ENCODE results near the gene ATP1A1. TPM values are rescaled to one million over a fixed set of nuclear protein-coding genes. Genes with fewer than 3 reads are reported as not detected.

The ATP1A1 gene
- total RNA-seq, 1 donor from 2014 or later: 78.4 TPM

DNA sequence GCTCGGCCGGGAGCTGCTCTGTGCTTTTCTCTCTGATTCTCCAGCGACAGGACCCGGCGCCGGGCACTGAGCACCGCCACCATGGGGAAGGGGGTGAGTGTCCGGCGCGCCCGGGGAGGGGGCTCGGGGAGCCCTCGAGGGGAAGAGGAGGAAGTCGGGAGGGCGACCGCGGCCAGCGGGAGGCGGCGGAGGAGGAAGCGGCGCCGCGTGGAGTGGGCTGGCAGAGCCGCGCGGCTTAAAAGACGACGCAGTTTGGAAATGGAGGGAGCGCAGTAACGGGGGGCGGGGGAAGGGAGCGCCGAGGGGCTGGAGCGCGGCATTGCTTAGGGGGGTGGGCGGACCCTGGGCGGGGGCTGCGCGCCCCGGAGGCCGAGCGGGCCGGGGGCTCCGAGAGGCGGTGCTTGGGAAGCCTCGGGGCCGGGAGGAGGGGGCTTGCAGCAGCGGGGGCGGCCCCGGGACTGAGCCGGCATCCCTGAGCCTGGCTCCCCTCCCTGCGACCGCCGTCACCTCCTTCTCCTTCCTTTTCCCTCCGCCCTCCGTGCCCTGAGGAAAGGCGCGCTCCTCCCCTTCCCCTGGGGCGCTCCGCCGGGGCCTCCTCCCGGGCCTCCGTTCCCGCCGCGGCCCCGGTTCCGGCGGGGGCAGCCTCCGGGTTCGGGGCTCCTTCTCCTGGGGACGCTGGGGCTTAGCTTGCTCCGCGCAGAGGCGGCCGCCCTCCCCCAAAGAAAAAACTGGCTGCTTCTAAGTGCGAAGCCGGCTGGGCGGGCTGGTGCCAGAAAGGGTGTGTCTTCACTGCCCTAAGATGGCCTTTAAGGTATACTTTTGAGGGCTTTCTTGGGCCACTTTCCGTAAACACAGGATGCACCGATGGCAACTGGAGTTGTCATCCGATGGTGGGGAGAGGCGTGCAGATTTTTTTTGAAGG lies 648 bp downstream of the ATP1A1 start:
- DNase-seq: peak; percentile 73
- H3K36me3 Mint-ChIP-seq (ENCODE audit: unreplicated experiment): no peaks in the 10 kb centered on the region
- H3K27me3 Mint-ChIP-seq (ENCODE audit: unreplicated experiment): no peaks in the 10 kb centered on the region
- TF ChIP-seq, protein P1, sequence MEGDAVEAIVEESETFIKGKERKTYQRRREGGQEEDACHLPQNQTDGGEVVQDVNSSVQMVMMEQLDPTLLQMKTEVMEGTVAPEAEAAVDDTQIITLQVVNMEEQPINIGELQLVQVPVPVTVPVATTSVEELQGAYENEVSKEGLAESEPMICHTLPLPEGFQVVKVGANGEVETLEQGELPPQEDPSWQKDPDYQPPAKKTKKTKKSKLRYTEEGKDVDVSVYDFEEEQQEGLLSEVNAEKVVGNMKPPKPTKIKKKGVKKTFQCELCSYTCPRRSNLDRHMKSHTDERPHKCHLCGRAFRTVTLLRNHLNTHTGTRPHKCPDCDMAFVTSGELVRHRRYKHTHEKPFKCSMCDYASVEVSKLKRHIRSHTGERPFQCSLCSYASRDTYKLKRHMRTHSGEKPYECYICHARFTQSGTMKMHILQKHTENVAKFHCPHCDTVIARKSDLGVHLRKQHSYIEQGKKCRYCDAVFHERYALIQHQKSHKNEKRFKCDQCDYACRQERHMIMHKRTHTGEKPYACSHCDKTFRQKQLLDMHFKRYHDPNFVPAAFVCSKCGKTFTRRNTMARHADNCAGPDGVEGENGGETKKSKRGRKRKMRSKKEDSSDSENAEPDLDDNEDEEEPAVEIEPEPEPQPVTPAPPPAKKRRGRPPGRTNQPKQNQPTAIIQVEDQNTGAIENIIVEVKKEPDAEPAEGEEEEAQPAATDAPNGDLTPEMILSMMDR (IDR thresholded peaks at IDR 0.05; ENCODE audit: partially characterized antibody, unreplicated experiment): no peak
- H3K27ac Mint-ChIP-seq (ENCODE audit: unreplicated experiment): peak overlapping the region; percentile 89
- peaks cover 14% of the 10 kb centered on the region for H3K9me3 Mint-ChIP-seq (ENCODE audit: unreplicated experiment)
- H3K4me1 Mint-ChIP-seq (ENCODE audit: low read depth, unreplicated experiment): peaks cover 27% of the 10 kb centered on the region
- peak overlapping the region; percentile 97 for H3K4me3 Mint-ChIP-seq (ENCODE audit: unreplicated experiment)

DNA sequence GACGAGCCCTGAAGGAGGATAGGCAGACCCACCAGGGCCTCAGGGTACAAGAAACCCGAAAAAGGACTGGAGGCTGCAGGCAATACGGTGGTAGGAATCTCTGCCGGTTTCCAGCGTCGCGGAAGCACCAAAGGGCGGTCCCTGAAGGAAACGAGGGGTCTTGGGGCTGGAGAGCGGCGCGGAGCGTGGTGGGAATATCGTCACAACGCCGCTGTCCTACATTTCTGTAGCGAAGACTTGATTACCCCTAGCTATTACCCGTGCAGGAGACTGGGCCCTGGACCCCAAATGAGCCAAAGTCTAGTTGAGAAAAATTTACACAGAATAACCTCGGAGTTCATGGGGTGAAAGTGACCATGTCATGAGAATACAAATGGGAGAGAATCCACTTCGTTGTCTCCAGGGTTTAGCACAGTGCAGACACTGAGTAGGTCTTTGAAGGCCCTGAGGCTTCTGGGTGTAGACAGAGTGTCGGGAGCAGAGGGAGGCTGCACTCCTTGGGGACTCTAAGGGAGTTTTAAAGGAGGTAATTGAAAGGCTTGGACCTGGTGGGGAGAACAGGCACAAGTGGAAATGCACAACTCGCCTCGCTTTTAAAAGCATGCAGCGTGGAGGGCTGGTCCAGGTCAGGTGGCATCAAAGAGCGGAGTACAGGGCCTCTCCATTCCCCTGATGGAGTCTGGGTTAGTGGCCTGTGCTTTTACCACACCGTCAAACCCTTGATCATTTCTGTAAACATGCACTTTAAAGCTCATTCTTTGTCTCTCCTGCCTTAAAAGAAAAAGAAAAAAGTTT lies 1.5 kb downstream of the ATP1A1 start:
- DNase-seq: peak; percentile 26
- Mint-ChIP-seq H3K9me3 (ENCODE audit: unreplicated experiment) (peaks cover 14% of the 10 kb centered on the region), H3K27me3 (ENCODE audit: unreplicated experiment) (no peaks in the 10 kb centered on the region), H3K36me3 (ENCODE audit: unreplicated experiment) (no peaks in the 10 kb centered on the region), H3K4me1 (ENCODE audit: low read depth, unreplicated experiment) (peaks cover 27% of the 10 kb centered on the region), H3K27ac (ENCODE audit: unreplicated experiment) (peak overlapping the region; percentile 89), H3K4me3 (ENCODE audit: unreplicated experiment) (peak overlapping the region; percentile 97)
- TF ChIP-seq, protein P1 (IDR thresholded peaks at IDR 0.05; ENCODE audit: partially characterized antibody, unreplicated experiment): no peak

DNA sequence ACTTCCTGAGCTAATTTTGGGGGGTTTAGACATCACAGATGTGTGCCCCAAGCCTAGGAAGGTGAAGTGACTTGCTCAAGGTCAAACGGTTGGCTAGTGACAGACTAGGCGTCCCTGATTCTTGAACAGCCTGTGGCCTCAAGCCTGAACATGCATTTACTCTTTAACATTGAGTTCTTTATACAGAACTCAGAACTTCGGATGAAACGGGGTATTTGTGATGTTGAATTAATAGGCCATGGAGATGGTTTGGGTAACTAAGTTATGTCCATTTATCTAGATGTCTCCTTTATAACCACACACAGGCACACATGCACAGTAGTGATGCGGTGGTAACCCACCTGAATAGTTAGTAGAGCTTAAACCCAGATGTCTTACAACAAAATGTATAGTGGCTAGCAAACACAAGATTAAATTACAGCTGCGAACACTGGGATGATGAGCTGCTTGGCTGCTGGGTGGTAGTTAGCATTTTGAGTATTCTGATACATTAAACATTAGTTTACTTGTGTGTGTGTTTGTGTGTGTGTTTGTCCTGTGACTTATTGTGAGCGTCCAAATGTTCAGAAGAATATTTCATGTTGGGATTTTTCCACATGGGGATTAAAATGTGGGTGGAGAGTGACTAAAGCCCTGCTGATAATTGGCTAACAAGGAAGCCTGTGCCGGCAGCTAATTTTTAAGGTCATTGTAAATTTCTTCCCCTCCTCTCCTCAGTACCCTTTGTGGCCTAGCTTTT lies 2.3 kb downstream of the ATP1A1 start:
- TF ChIP-seq, protein P1 (IDR thresholded peaks at IDR 0.05; ENCODE audit: partially characterized antibody, unreplicated experiment): no peak
- Mint-ChIP-seq H3K36me3 (ENCODE audit: unreplicated experiment) (no peaks in the 10 kb centered on the region), H3K4me1 (ENCODE audit: low read depth, unreplicated experiment) (peaks cover 27% of the 10 kb centered on the region), H3K4me3 (ENCODE audit: unreplicated experiment) (peak overlapping the region; percentile 97), H3K9me3 (ENCODE audit: unreplicated experiment) (peaks cover 14% of the 10 kb centered on the region), H3K27me3 (ENCODE audit: unreplicated experiment) (no peaks in the 10 kb centered on the region), H3K27ac (ENCODE audit: unreplicated experiment) (peak overlapping the region; percentile 63)
- DNase-seq: no peak

DNA sequence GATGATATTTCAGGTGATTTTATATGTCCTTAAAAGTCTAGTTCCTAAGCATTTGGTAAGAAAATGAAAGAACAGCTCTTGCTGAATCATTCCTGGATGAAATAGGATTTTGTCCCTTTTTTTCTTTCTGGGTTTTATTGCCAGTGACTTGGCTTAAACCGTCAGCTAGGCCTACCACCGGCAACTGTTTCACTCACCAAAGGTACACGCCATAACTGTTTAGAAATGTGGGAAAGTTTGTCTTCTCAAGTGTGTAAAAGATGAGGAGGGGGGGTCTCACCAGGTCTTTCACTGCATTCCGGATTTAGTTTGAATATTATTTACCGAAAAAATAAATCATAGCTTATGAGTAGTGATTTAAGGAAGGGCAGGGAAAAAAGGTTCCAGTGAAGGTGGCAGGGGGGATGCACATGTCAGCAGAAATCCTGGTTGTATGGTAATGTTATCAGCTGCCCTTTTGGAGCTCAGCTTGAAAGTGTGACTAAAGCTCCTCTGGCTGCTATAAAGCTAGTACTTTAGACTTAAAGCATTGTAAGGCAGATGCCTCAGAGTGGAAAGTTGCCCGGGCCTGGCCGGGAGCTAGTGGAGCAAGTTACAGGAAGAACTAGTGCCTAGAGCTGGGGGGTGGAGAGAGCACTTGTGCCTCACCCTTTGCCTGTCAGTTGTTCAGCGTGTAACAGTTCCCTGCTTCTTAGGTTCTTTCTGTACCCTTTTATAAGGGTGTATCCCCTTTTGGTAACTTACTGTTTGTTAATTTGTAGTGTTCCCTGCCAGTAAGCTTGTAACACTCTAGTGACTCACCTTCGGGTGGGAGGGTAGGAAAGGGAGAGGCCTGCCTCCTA lies 3.1 kb downstream of the ATP1A1 start:
- H3K4me1 Mint-ChIP-seq (ENCODE audit: low read depth, unreplicated experiment): peaks cover 27% of the 10 kb centered on the region
- TF ChIP-seq, protein P1 (IDR thresholded peaks at IDR 0.05; ENCODE audit: partially characterized antibody, unreplicated experiment): no peak
- no peak for DNase-seq
- H3K36me3 Mint-ChIP-seq (ENCODE audit: unreplicated experiment): no peaks in the 10 kb centered on the region
- H3K27ac Mint-ChIP-seq (ENCODE audit: unreplicated experiment): peak overlapping the region; percentile 29
- H3K9me3 Mint-ChIP-seq (ENCODE audit: unreplicated experiment): peaks cover 14% of the 10 kb centered on the region
- H3K27me3 Mint-ChIP-seq (ENCODE audit: unreplicated experiment): no peaks in the 10 kb centered on the region
- peak overlapping the region; percentile 97 for H3K4me3 Mint-ChIP-seq (ENCODE audit: unreplicated experiment)

Measured in glutamatergic neuron (in vitro differentiated cells).